HepG2 (cell line): ENCODE results near the gene SLC25A25. TPM values are rescaled to one million over a fixed set of nuclear protein-coding genes. Genes with fewer than 3 reads are reported as not detected.

Experiments
- CC2D1A ChIP-seq: sonication (generic); formaldehyde crosslinking; IDR thresholded peaks from 2 replicates; pipeline ENCODE4 v1.8.1; 2023; ENCODE audit warnings: mild to moderate bottlenecking, missing genetic modification reagents
- CHCHD3 ChIP-seq: sonication (generic); formaldehyde crosslinking; IDR thresholded peaks from 2 replicates; pipeline ENCODE4 v1.8.0; 2022; ENCODE audit warnings: mild to moderate bottlenecking, missing genetic modification reagents, moderate library complexity
- EP300 ChIP-seq, 3 experiments: sonication (generic) in 1 of 3; formaldehyde crosslinking in 1 of 3; IDR thresholded peaks; 2 replicates each; pipeline versions ENCODE4 v1.5.1 to v1.6.1; 2011 to 2020; ENCODE audit warnings: low read depth in 2 of 3, low read length in 2 of 3, borderline replicate concordance in 1 of 3, improper control_type of control experiment in 1 of 3, mild to moderate bottlenecking in 1 of 3, missing genetic modification reagents in 1 of 3, moderate library complexity in 1 of 3
- HNF1B ChIP-seq: sonication (generic); formaldehyde crosslinking; IDR thresholded peaks from 2 replicates; pipeline ENCODE4 v1.5.1; 2020; ENCODE audit warnings: mild to moderate bottlenecking, moderate library complexity, missing genetic modification reagents
- HOXA5 ChIP-seq: sonication (generic); formaldehyde crosslinking; IDR thresholded peaks from 2 replicates; pipeline ENCODE4 v1.4.0; 2020; ENCODE audit warnings: missing genetic modification reagents
- ISL2 ChIP-seq: sonication (generic); formaldehyde crosslinking; IDR thresholded peaks from 2 replicates; pipeline ENCODE4 v1.5.0; 2020; ENCODE audit warnings: missing genetic modification reagents
- MIER3 ChIP-seq: IDR thresholded peaks from 2 replicates; pipeline ENCODE4 v1.6.1; 2016; ENCODE audit warnings: missing compliant biosample characterization, borderline replicate concordance
- NPAS2 ChIP-seq: sonication (generic); formaldehyde crosslinking; IDR thresholded peaks from 2 replicates; pipeline ENCODE4 v1.8.0; 2022; ENCODE audit warnings: mild to moderate bottlenecking, missing genetic modification reagents, borderline replicate concordance
- NR1H2 ChIP-seq: sonication (generic); formaldehyde crosslinking; IDR thresholded peaks from 2 replicates; pipeline ENCODE4 v1.8.1; 2022; ENCODE audit warnings: low read depth, missing genetic modification reagents, borderline replicate concordance
- NR2F2 ChIP-seq: IDR thresholded peaks from 2 replicates; pipeline ENCODE4 v1.6.1; 2012; ENCODE audit warnings: low read depth, inconsistent platforms, borderline replicate concordance
- PBX3 ChIP-seq: sonication (generic); formaldehyde crosslinking; IDR thresholded peaks from 2 replicates; pipeline ENCODE4 v1.8.1; 2023; ENCODE audit warnings: missing genetic modification reagents, inconsistent platforms, borderline replicate concordance
- RBFOX2 ChIP-seq: fragments of 200-400 bp; formaldehyde crosslinking; IDR thresholded peaks from 2 replicates; pipeline ENCODE4 v1.6.1; 2017; ENCODE audit warnings: low read depth, mild to moderate bottlenecking, low read length
- SIN3B ChIP-seq: fragments of 150-350 bp; IDR thresholded peaks from 2 replicates; pipeline ENCODE4 v1.6.1; 2014; ENCODE audit warnings: low read length
- SIX1 ChIP-seq: sonication (generic); formaldehyde crosslinking; IDR thresholded peaks from 2 replicates; pipeline ENCODE4 v1.4.0; 2020; ENCODE audit warnings: missing genetic modification reagents, borderline replicate concordance
- TAF15 ChIP-seq: fragments of 200-400 bp; formaldehyde crosslinking; IDR thresholded peaks from one replicate; pipeline ENCODE4 v1.6.1; 2018; ENCODE audit warnings: mild to moderate bottlenecking, low read depth, low read length; ENCODE audit not compliant: poor library complexity, severe bottlenecking
- ZFP90 ChIP-seq: sonication (generic); formaldehyde crosslinking; IDR thresholded peaks from 2 replicates; pipeline ENCODE4 v1.8.0; 2022; ENCODE audit warnings: missing genetic modification reagents, mild to moderate bottlenecking, inconsistent platforms, borderline replicate concordance
- ZGPAT ChIP-seq: IDR thresholded peaks from 2 replicates; pipeline ENCODE4 v1.6.1; 2016; ENCODE audit warnings: mild to moderate bottlenecking
- ZNF17 ChIP-seq: sonication (generic); formaldehyde crosslinking; IDR thresholded peaks from 2 replicates; pipeline ENCODE4 v1.5.0; 2020; ENCODE audit warnings: mild to moderate bottlenecking, missing genetic modification reagents
- ZNF44 ChIP-seq: sonication (generic); formaldehyde crosslinking; IDR thresholded peaks from 2 replicates; pipeline ENCODE4 v1.5.1; 2020; ENCODE audit warnings: mild to moderate bottlenecking, missing genetic modification reagents
- ZNF644 ChIP-seq: IDR thresholded peaks from 2 replicates; pipeline ENCODE4 v1.6.1; 2016; ENCODE audit warnings: low read depth
- ZNF75D ChIP-seq: sonication (generic); formaldehyde crosslinking; IDR thresholded peaks from 2 replicates; pipeline ENCODE4 v1.8.1; 2023; ENCODE audit warnings: missing genetic modification reagents, mild to moderate bottlenecking, borderline replicate concordance
- polyA plus RNA-seq, 8 experiments: library from polyadenylated mRNA; depleted of rRNA in 3 of 8; stranded (reverse) in 7 of 8; unstranded in 1 of 8; fragments of >200 nt; fragmentation: Illumina TruSeq in 4 of 8; extraction: Trizol in 4 of 8; gene quantifications; 2 replicates each; pipeline versions ENCODE4 v1.2.1 to v1.2.3, GENCODE V29; 2011 to 2016; ENCODE audit warnings: low read depth in 4 of 8, missing spikeins in 1 of 8, mixed read lengths in 1 of 8; ENCODE audit not compliant: insufficient read depth in 1 of 8
- total RNA-seq, 5 experiments: library from RNA; depleted of rRNA; stranded (reverse); fragments of >200 nt; fragmentation: Illumina TruSeq; extraction: Trizol; gene quantifications; 2 replicates each; pipeline ENCODE4 v1.2.3, GENCODE V29; 2016; ENCODE audit warnings: low read depth in 1 of 5
- TF ChIP-seq, protein P1 (sequence below): sonication (generic); formaldehyde crosslinking; IDR thresholded peaks from 2 replicates; pipeline ENCODE4 v1.9.0; 2021; ENCODE audit warnings: missing genetic modification reagents, mild to moderate bottlenecking, borderline replicate concordance

Gene SLC25A25
- total and polyA plus RNA-seq, 2 of the 13 experiments (the other 11 are each of a cell fraction or from before 2014, with no cell fraction given): 10.5 to 24.8 TPM

DNA sequence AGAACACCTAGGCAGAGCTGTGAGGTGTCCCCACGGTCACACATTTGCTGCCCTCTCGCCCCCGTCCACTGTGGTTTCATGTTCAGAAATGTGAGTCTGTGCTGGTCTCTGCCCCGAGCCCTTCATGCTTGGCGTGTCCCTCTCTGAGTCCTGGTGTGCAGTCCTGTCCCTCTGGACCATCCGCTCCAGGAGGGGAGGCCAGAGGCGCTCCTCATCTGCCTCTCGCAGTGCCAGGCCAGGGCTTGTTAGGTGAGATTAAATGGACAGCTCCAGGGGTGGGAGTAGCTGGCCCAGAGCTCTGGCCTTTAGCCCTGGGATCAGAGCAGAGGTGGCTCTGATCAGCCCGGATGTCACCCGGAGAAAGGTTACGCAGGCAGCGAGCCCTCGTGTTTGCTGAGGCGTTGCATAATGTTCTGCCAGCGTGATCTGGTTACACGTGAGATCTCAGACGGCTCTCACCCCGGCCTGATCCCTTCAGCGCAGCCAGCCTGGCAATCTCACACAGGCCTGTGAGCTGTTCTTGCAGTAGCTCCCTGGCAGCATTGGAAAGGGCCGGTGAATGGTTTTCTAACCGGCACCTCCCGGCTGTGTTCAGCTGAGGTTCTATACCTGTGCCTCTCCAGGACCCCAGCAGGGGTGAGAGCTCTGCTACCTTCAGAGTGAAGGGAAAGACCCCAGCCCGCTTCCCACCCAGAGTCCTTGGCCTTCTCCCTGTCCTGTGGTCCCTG is 35.0 kb downstream of the SLC25A25 start (continued):
- TF ChIP-seq ZNF44 (CRISPR knock-in tag) (0 out of 2 replicates have a peak, but pooled peaks have one; percentile 90), ISL2 (peak; percentile 63; the same call in 1 of the 2 replicates), ZNF75D (CRISPR knock-in tag) (no peak), HOXA5 (0 out of 2 replicates have a peak, but pooled peaks have one; percentile 48), RBFOX2 (peak; percentile 27; the same call in 1 of the 2 replicates), SIN3B (no peak), NR1H2 (peak; percentile 53; the same call in 1 of the 2 replicates), SIX1 (CRISPR knock-in tag) (peak; percentile 92), TAF15 (no peak), NR2F2 (no peak), CHCHD3 (CRISPR knock-in tag) (no peak), ZFP90 (CRISPR knock-in tag) (no peak), ZNF644 (peak; percentile 60), PBX3 (CRISPR knock-in tag) (no peak), MIER3 (CRISPR knock-in tag) (peak; percentile 97; the same call in 1 of the 2 replicates), NPAS2 (CRISPR knock-in tag) (peak; percentile 98), CC2D1A (CRISPR knock-in tag) (no peak), ZNF17 (no peak), ZGPAT (peak; percentile 98), HNF1B (CRISPR knock-in tag) (peak; percentile 94), EP300 (IDR thresholded peaks at IDR 0.05; ENCODE audit: low read depth in 2 of 2, low read length in 2 of 2) (peak; percentile 79 to 92), EP300 (CRISPR knock-in tag; IDR thresholded peaks at IDR 0.05; ENCODE audit: borderline replicate concordance) (peak; percentile 79)
- TF ChIP-seq, protein P1, sequence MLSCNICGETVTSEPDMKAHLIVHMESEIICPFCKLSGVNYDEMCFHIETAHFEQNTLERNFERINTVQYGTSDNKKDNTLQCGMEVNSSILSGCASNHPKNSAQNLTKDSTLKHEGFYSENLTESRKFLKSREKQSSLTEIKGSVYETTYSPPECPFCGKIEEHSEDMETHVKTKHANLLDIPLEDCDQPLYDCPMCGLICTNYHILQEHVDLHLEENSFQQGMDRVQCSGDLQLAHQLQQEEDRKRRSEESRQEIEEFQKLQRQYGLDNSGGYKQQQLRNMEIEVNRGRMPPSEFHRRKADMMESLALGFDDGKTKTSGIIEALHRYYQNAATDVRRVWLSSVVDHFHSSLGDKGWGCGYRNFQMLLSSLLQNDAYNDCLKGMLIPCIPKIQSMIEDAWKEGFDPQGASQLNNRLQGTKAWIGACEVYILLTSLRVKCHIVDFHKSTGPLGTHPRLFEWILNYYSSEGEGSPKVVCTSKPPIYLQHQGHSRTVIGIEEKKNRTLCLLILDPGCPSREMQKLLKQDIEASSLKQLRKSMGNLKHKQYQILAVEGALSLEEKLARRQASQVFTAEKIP (CRISPR knock-in tag): no peak
